Mesenchymal stem cell (in vitro differentiated cells and primary cell): ENCODE measurements around the gene DGKG.

Experiments used
- DNase-seq: peaks from one replicate; pipeline ENCODE4 v3.0.0-alpha.2; 2013
- H2AFZ ChIP-seq: one replicate; pipeline ENCODE4 v1.6.1; 2013; ENCODE audit warnings: low read depth, mild to moderate bottlenecking, control low read depth, inconsistent platforms, low read length, moderate library complexity
- H2AK5ac ChIP-seq: 2 replicates; pipeline ENCODE4 v1.6.1; 2013; ENCODE audit warnings: low read length, moderate library complexity, mild to moderate bottlenecking, inconsistent platforms; ENCODE audit not compliant: severe bottlenecking
- H2BK120ac ChIP-seq: one replicate; pipeline ENCODE4 v1.6.1; 2013; ENCODE audit warnings: low read depth, mild to moderate bottlenecking, inconsistent platforms, low read length, moderate library complexity
- H2BK12ac ChIP-seq, 2 experiments: one replicate each; pipeline ENCODE4 v1.6.1; 2013; ENCODE audit warnings: inconsistent platforms in 2 of 2, low read length in 2 of 2, mild to moderate bottlenecking in 2 of 2, moderate library complexity in 2 of 2, control low read depth in 1 of 2
- H2BK15ac ChIP-seq: one replicate; pipeline ENCODE4 v1.6.1; 2013; ENCODE audit warnings: mild to moderate bottlenecking, low read depth, inconsistent platforms; ENCODE audit not compliant: poor library complexity, severe bottlenecking
- H2BK5ac ChIP-seq: 2 replicates; pipeline ENCODE4 v1.6.1; 2013; ENCODE audit warnings: low read depth, mild to moderate bottlenecking, low read length, control low read depth, inconsistent platforms; ENCODE audit not compliant: poor library complexity, severe bottlenecking
- H3K14ac ChIP-seq, 2 experiments: one replicate each; pipeline ENCODE4 v1.6.1; 2013; ENCODE audit warnings: inconsistent platforms in 2 of 2, low read length in 2 of 2, control low read depth in 1 of 2, mild to moderate bottlenecking in 1 of 2, moderate library complexity in 1 of 2
- H3K18ac ChIP-seq, 2 experiments: one replicate each; pipeline ENCODE4 v1.6.1; 2013; ENCODE audit warnings: inconsistent platforms in 2 of 2, low read length in 2 of 2, control low read depth in 1 of 2, low read depth in 1 of 2, mild to moderate bottlenecking in 1 of 2
- H3K23ac ChIP-seq, 2 experiments: one replicate each; pipeline ENCODE4 v1.6.1; 2013; ENCODE audit warnings: inconsistent platforms in 2 of 2, low read length in 2 of 2, mild to moderate bottlenecking in 2 of 2, moderate library complexity in 2 of 2, control low read depth in 1 of 2
- H3K27ac ChIP-seq: 2 replicates; pipeline ENCODE4 v1.5.1; 2013; ENCODE audit warnings: mild to moderate bottlenecking, moderate library complexity, low read length, control low read depth, inconsistent platforms; ENCODE audit not compliant: poor library complexity, severe bottlenecking
- H3K27me3 ChIP-seq, 2 experiments: 2 replicates each; pipeline versions ENCODE4 v1.6.1 to v1.7.0; 2013; ENCODE audit warnings: low read length in 2 of 2, mild to moderate bottlenecking in 2 of 2, moderate library complexity in 2 of 2, control low read depth in 1 of 2, inconsistent platforms in 1 of 2; ENCODE audit not compliant: control insufficient read depth in 1 of 2, insufficient read depth in 1 of 2
- H3K36me3 ChIP-seq, 2 experiments: 2 replicates each; pipeline versions ENCODE4 v1.6.1 to v1.7.0; 2013; ENCODE audit warnings: low read length in 2 of 2, control low read depth in 1 of 2, inconsistent platforms in 1 of 2, low read depth in 1 of 2, mild to moderate bottlenecking in 1 of 2; ENCODE audit not compliant: insufficient read depth in 2 of 2, control insufficient read depth in 1 of 2
- H3K4ac ChIP-seq, 2 experiments: one replicate each; pipeline ENCODE4 v1.6.1; 2013; ENCODE audit warnings: inconsistent platforms in 2 of 2, low read length in 2 of 2, mild to moderate bottlenecking in 2 of 2, moderate library complexity in 2 of 2, control low read depth in 1 of 2, low read depth in 1 of 2
- H3K4me1 ChIP-seq: 2 replicates; pipeline ENCODE4 v1.6.1; 2013; ENCODE audit warnings: low read depth, low read length, control low read depth; ENCODE audit not compliant: control insufficient read depth, insufficient read depth
- H3K4me2 ChIP-seq: 2 replicates; pipeline ENCODE4 v1.6.1; 2013; ENCODE audit warnings: low read length, mild to moderate bottlenecking, inconsistent platforms; ENCODE audit not compliant: poor library complexity, severe bottlenecking
- H3K4me3 ChIP-seq, 2 experiments: 2 replicates each; pipeline versions ENCODE4 v1.5.1 to v1.7.0; 2013; ENCODE audit warnings: low read length in 2 of 2, mild to moderate bottlenecking in 2 of 2, control low read depth in 1 of 2, low read depth in 1 of 2; ENCODE audit not compliant: insufficient read depth in 1 of 2
- H3K79me1 ChIP-seq: replicated peaks from 2 replicates; pipeline ENCODE4 v1.6.1; 2013; ENCODE audit warnings: mild to moderate bottlenecking, control low read depth, low read length, inconsistent platforms; ENCODE audit not compliant: poor library complexity, severe bottlenecking
- H3K9ac ChIP-seq: 2 replicates; pipeline ENCODE4 v1.7.0; 2013; ENCODE audit warnings: mild to moderate bottlenecking, low read length, moderate library complexity
- H3K9me3 ChIP-seq: 2 replicates; pipeline ENCODE4 v1.7.0; 2013; ENCODE audit warnings: mild to moderate bottlenecking, low read length; ENCODE audit not compliant: control insufficient read depth
- H4K8ac ChIP-seq: one replicate; pipeline ENCODE4 v1.6.1; 2013; ENCODE audit warnings: inconsistent platforms, mild to moderate bottlenecking, low read length, moderate library complexity
- H4K91ac ChIP-seq: one replicate; pipeline ENCODE4 v1.6.1; 2013; ENCODE audit warnings: mild to moderate bottlenecking, low read length, inconsistent platforms
- WGBS: methylation state at CpG from one replicate; pipeline ENCODE4 v1.1.7; 2013; ENCODE audit warnings: mixed read lengths; 5-methylcytosine and 5-hydroxymethylcytosine counted together

DGKG gene

GRCh38 chr3:186369217-186369616 is 7.2 kb upstream of the DGKG start:
- Histone ChIP-seq H2AK5ac (no peak overlapping the region), H3K14ac (no peak overlapping the region), H4K91ac (no peak overlapping the region), H3K4ac (no peak overlapping the region), H3K27ac (no peak overlapping the region), H2BK120ac (no peak overlapping the region), H4K8ac (no peak overlapping the region), H2BK12ac (no peak overlapping the region), H3K79me1 (no peaks in the 10 kb centered on the region), H3K4me2 (no peak overlapping the region), H2AFZ (no peak overlapping the region), H2BK15ac (no peak overlapping the region), H3K9ac (no peak overlapping the region), H3K4me3 (no peak overlapping the region), H3K27me3 (peaks cover 61 to 98% of the 10 kb centered on the region in 2 experiments), H3K18ac (no peak overlapping the region), H2BK5ac (no peak overlapping the region), H3K9me3 (no peaks in the 10 kb centered on the region), H3K36me3 (no peaks in the 10 kb centered on the region), H3K4me1 (no peaks in the 10 kb centered on the region), H3K23ac (no peak overlapping the region)
- WGBS, result 85% methylated on average over 1 of the region's 3 CpGs
- no peak for DNase-seq

DNA sequence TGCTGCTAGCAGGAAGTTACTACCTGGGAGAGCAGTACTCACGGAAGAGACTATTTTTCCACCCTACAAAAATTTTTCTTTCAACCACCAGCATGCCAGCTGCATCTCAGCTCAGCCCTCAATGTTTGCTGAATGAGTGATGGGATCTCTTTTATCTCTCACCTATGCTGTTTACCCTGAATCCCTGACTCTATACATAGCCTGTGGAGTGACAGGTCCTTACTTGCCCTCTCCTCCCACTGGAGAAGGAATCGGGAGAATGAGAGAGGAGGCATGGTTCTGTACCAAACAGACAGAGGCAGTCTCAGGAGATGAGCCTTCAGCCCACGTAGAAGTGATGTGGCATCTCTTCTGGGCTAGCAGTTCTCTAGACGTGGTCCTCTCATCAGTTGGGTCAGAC is 6.7 kb upstream of the DGKG start:
- Histone ChIP-seq H3K23ac (no peak overlapping the region), H3K79me1 (no peaks in the 10 kb centered on the region), H2BK120ac (no peak overlapping the region), H3K4me1 (no peaks in the 10 kb centered on the region), H3K9ac (no peak overlapping the region), H3K27me3 (peaks cover 59 to 98% of the 10 kb centered on the region in 2 experiments), H3K4me3 (no peak overlapping the region), H3K27ac (no peak overlapping the region), H3K9me3 (no peaks in the 10 kb centered on the region), H3K14ac (peak overlapping the region in 1 of 2 experiments; percentile 5), H2BK15ac (no peak overlapping the region), H4K91ac (no peak overlapping the region), H2BK5ac (no peak overlapping the region), H4K8ac (no peak overlapping the region), H2AFZ (no peak overlapping the region), H2BK12ac (no peak overlapping the region), H3K4ac (no peak overlapping the region), H3K18ac (no peak overlapping the region), H3K36me3 (no peaks in the 10 kb centered on the region), H2AK5ac (no peak overlapping the region), H3K4me2 (no peak overlapping the region)
- WGBS, result 76% methylated on average over 4 of the region's 4 CpGs
- no peak for DNase-seq

DNA sequence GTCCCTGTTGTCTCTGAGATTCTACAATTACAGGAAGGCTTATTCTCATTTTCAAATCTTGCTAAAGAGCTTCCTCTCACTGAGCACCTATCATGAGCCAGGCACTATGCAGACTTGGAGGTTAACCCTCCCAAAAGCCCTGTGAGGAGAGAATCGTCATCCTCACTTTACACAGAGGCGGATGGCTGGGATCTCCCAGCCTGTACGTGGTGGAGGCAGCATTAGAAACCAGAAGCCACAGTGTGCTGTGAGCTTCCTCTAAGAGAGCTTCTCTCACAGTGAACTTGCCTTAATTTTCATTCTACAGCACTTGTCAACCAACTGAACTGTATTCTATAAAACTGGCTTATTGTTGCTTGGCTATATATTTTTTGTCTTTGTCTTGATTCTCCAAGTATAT is 6.1 kb upstream of the DGKG start:
- Histone ChIP-seq H3K4me1 (no peaks in the 10 kb centered on the region), H4K8ac (no peak overlapping the region), H3K27me3 (peaks cover 63 to 98% of the 10 kb centered on the region in 2 experiments), H3K4ac (no peak overlapping the region), H3K27ac (no peak overlapping the region), H2BK15ac (no peak overlapping the region), H3K4me2 (no peak overlapping the region), H2AFZ (no peak overlapping the region), H3K23ac (peak overlapping the region in 1 of 2 experiments; percentile 37), H3K9ac (no peak overlapping the region), H3K4me3 (no peak overlapping the region), H3K36me3 (no peaks in the 10 kb centered on the region), H2BK120ac (no peak overlapping the region), H3K9me3 (no peaks in the 10 kb centered on the region), H2BK12ac (no peak overlapping the region), H3K18ac (no peak overlapping the region), H3K79me1 (no peaks in the 10 kb centered on the region), H3K14ac (no peak overlapping the region), H4K91ac (no peak overlapping the region), H2BK5ac (no peak overlapping the region), H2AK5ac (no peak overlapping the region)
- 68% methylated on average over 3 of the region's 3 CpGs for WGBS
- DNase-seq, result no peak

DNA sequence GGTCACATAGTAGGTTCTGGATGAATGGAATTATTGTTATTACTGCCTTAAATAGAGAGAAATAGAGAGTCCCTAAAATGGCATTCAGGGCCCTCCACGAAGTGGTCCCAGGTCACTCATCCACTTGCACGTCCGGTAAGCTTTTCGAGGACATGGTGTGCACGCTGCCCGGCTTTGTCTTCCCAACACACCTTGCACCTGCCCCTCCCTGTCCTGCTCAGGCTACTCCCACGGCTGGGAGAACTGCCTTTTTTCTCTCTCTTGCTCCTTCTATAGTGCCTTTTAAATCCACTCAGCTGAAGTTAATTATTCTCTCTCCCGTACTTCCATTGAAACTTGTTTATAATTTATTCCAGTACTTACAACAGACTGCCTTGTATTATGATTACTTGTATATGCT is 5.6 kb upstream of the DGKG start:
- no peak overlapping the region for H3K4me2 ChIP-seq
- H3K27me3 ChIP-seq, result peaks cover 65 to 98% of the 10 kb centered on the region in 2 experiments
- no peak overlapping the region for H2AK5ac ChIP-seq
- H2AFZ ChIP-seq, result no peak overlapping the region
- H3K79me1 ChIP-seq, result no peaks in the 10 kb centered on the region
- no peak overlapping the region for H2BK12ac ChIP-seq
- H3K18ac ChIP-seq, result no peak overlapping the region
- H3K9me3 ChIP-seq, result no peaks in the 10 kb centered on the region
- no peak overlapping the region for H4K91ac ChIP-seq
- H2BK120ac ChIP-seq, result no peak overlapping the region
- H3K9ac ChIP-seq, result no peak overlapping the region
- H2BK15ac ChIP-seq, result no peak overlapping the region
- H4K8ac ChIP-seq, result no peak overlapping the region
- H3K36me3 ChIP-seq, result no peaks in the 10 kb centered on the region
- H3K14ac ChIP-seq, result no peak overlapping the region
- no peak for DNase-seq
- no peak overlapping the region for H3K23ac ChIP-seq
- H3K4ac ChIP-seq, result no peak overlapping the region
- H3K27ac ChIP-seq, result no peak overlapping the region
- no peaks in the 10 kb centered on the region for H3K4me1 ChIP-seq
- 90% methylated on average over 8 of the region's 8 CpGs for WGBS
- H2BK5ac ChIP-seq, result no peak overlapping the region
- H3K4me3 ChIP-seq, result no peak overlapping the region
